Activated T-helper 2 cell treated with anti-CD3 and anti-CD28 coated beads, Interferon-gamma antibody, Interleukin-2, Interleukin-4, amounts not matched to agents 10 μg/mL and 5 μg/mL and 100 μg/mL, durations not matched to agents 14 hours and 24 hours and 36 hours (primary cell): Measurements from ENCODE around the gene PLEKHA7. TPM values are rescaled to one million over a fixed set of nuclear protein-coding genes. Genes with fewer than 3 reads are reported as not detected.

Experiments
- DNase-seq: peaks from one replicate; pipeline ENCODE4 v3.0.0; 2021; ENCODE audit warnings: low spot score
- H3K27ac Mint-ChIP-seq: one replicate; pipeline ENCODE4 v1.8.0; 2021; ENCODE audit warnings: mixed read lengths
- H3K27me3 Mint-ChIP-seq: one replicate; pipeline ENCODE4 v1.8.0; 2021; ENCODE audit warnings: low read depth, mixed read lengths
- H3K36me3 Mint-ChIP-seq: one replicate; pipeline ENCODE4 v1.8.0; 2021; ENCODE audit warnings: low read depth, mixed read lengths
- H3K4me1 Mint-ChIP-seq: one replicate; pipeline ENCODE4 v1.8.0; 2021; ENCODE audit warnings: low read depth, mixed read lengths
- H3K4me3 Mint-ChIP-seq: one replicate; pipeline ENCODE4 v1.8.0; 2021; ENCODE audit warnings: low read depth, mild to moderate bottlenecking, moderate library complexity, mixed read lengths
- H3K9me3 Mint-ChIP-seq: one replicate; pipeline ENCODE4 v1.8.0; 2021; ENCODE audit warnings: mixed read lengths
- intact Hi-C: fragments of 100-400 bp; cut with micrococcal nuclease; formaldehyde crosslinking; loops from one replicate; pipeline ENCODE4 v1.15.1; 2023
- total RNA-seq: library from RNA; stranded (reverse); gene quantifications from 2 replicates; pipeline ENCODE4 v1.2.3, GENCODE V29; 2022

Gene PLEKHA7
- total RNA-seq, 1 donor from 2014 or later = 51.3 TPM

- H3K27me3 Mint-ChIP-seq = no peaks in the 10 kb centered on the region
- no peaks in the 10 kb centered on the region for H3K9me3 Mint-ChIP-seq
- H3K4me1 Mint-ChIP-seq = peaks cover 30% of the 10 kb centered on the region
- H3K36me3 Mint-ChIP-seq = peaks cover 93% of the 10 kb centered on the region
- H3K27ac Mint-ChIP-seq = peak overlapping the region; percentile 74
- H3K4me3 Mint-ChIP-seq = no peak overlapping the region
- DNase-seq = no peak
- intact Hi-C loops = loop anchor here (1.0 to 10.0 kb wide), 3 partner anchors 11 to 935 kb away; partner anchors contain the start of genes C11orf58 and NCR3LG1
Observed at GRCh38 chr11:16749666-16750065, 264.5 kb downstream of the PLEKHA7 start.

GRCh38 chr11:16749092-16749491, 265.1 kb downstream of the PLEKHA7 start:
- Mint-ChIP-seq H3K27me3 (no peaks in the 10 kb centered on the region), H3K4me1 (peaks cover 34% of the 10 kb centered on the region), H3K27ac (no peak overlapping the region), H3K4me3 (no peak overlapping the region), H3K9me3 (no peaks in the 10 kb centered on the region), H3K36me3 (peaks cover 95% of the 10 kb centered on the region)
- intact Hi-C loops = loop anchor here (1.0 to 10.0 kb wide), 3 partner anchors 11 to 934 kb away; partner anchors contain the start of genes C11orf58 and NCR3LG1
- no peak for DNase-seq

- Mint-ChIP-seq H3K36me3 (peaks cover 88% of the 10 kb centered on the region), H3K27me3 (no peaks in the 10 kb centered on the region), H3K9me3 (no peaks in the 10 kb centered on the region), H3K4me1 (peaks cover 54% of the 10 kb centered on the region), H3K27ac (no peak overlapping the region), H3K4me3 (no peak overlapping the region)
- DNase-seq = no peak
- intact Hi-C loops = loop anchor here (10.0 kb wide), 2 partner anchors 609 to 931 kb away; partner anchors contain the start of gene NCR3LG1
Observed at GRCh38 chr11:16745950-16746605, 268.1 kb downstream of the PLEKHA7 start.

GRCh38 chr11:16744128-16744725, 270.0 kb downstream of the PLEKHA7 start:
- Mint-ChIP-seq H3K27me3 (no peaks in the 10 kb centered on the region), H3K36me3 (peaks cover 71% of the 10 kb centered on the region), H3K9me3 (no peaks in the 10 kb centered on the region), H3K4me1 (peaks cover 39% of the 10 kb centered on the region), H3K4me3 (no peak overlapping the region), H3K27ac (no peak overlapping the region)
- intact Hi-C loops = loop anchor here (10.0 kb wide), 2 partner anchors 611 to 929 kb away; partner anchors contain the start of gene NCR3LG1
- no peak for DNase-seq

GRCh38 chr11:16743478-16743877, 270.7 kb downstream of the PLEKHA7 start:
- Mint-ChIP-seq H3K4me1 (peaks cover 36% of the 10 kb centered on the region), H3K4me3 (no peak overlapping the region), H3K27me3 (no peaks in the 10 kb centered on the region), H3K27ac (no peak overlapping the region), H3K9me3 (no peaks in the 10 kb centered on the region), H3K36me3 (peaks cover 64% of the 10 kb centered on the region)
- no peak for DNase-seq
- intact Hi-C loops = loop anchor here (10.0 kb wide), 2 partner anchors 611 to 929 kb away; partner anchors contain the start of gene NCR3LG1

- Mint-ChIP-seq H3K27ac (no peak overlapping the region), H3K4me1 (peaks cover 36% of the 10 kb centered on the region), H3K4me3 (peak overlapping the region; percentile 51), H3K9me3 (no peaks in the 10 kb centered on the region), H3K36me3 (peaks cover 47% of the 10 kb centered on the region), H3K27me3 (no peaks in the 10 kb centered on the region)
- no peak for DNase-seq
- intact Hi-C loops = loop anchor here (10.0 kb wide), 2 partner anchors 613 to 927 kb away; partner anchors contain the start of gene NCR3LG1
Observed at GRCh38 chr11:16741473-16741872, 272.7 kb downstream of the PLEKHA7 start.

GRCh38 chr11:16738947-16739815, 275.0 kb downstream of the PLEKHA7 start:
- Mint-ChIP-seq H3K4me1 (peaks cover 24% of the 10 kb centered on the region), H3K27ac (no peak overlapping the region), H3K36me3 (peaks cover 24% of the 10 kb centered on the region), H3K27me3 (peaks cover 3% of the 10 kb centered on the region), H3K9me3 (no peaks in the 10 kb centered on the region), H3K4me3 (no peak overlapping the region)
- DNase-seq = no peak
- intact Hi-C loops = loop anchor here (1.0 to 5.0 kb wide), 3 partner anchors 10 to 338 kb away; partner anchors contain the start of gene RPS13

GRCh38 chr11:16738193-16738946, 275.8 kb downstream of the PLEKHA7 start, which contains the start of gene C11orf58:
Gene C11orf58, plus strand, starts transcription at chr11:16738647. Its CDS starts 132 bp downstream, at chr11:16738779.
- DNase-seq = peak; percentile 94
- peak within 1 kb of the TSS; percentile 73 for H3K27ac Mint-ChIP-seq
- no peaks in the 10 kb centered on the region for H3K9me3 Mint-ChIP-seq
- intact Hi-C loops = loop anchor here (1.0 to 5.0 kb wide), 3 partner anchors 11 to 339 kb away; partner anchors contain the start of gene RPS13
- H3K4me3 Mint-ChIP-seq = peak within 1 kb of the TSS; percentile 74
- H3K4me1 Mint-ChIP-seq = peaks cover 20% of the 10 kb centered on the region
- peaks cover 19% of the 10 kb centered on the region for H3K36me3 Mint-ChIP-seq
- peaks cover 3% of the 10 kb centered on the region for H3K27me3 Mint-ChIP-seq

GRCh38 chr11:16737818-16738192, 276.4 kb downstream of the PLEKHA7 start:
- Mint-ChIP-seq H3K27ac (peak overlapping the region; percentile 73), H3K27me3 (peaks cover 7% of the 10 kb centered on the region), H3K36me3 (peaks cover 15% of the 10 kb centered on the region), H3K9me3 (no peaks in the 10 kb centered on the region), H3K4me1 (peaks cover 17% of the 10 kb centered on the region), H3K4me3 (no peak overlapping the region)
- DNase-seq = no peak
- intact Hi-C loops = loop anchor here (1.0 to 5.0 kb wide), 3 partner anchors 11 to 339 kb away; partner anchors contain the start of gene RPS13
